Stimulated activated effector memory CD8-positive, alpha-beta T cell treated with anti-CD3 and anti-CD28 coated beads, Interleukin-12 subunit alpha, Interleukin-12 subunit beta, amount 100 ng/mL, for 72 hours (primary cell): ENCODE results near the gene PRADC1.

ENCODE experiments used
- ATAC-seq: fragments of 150-1000 bp; cut with Tn5 transposase; 2 replicates; pipeline ENCODE4 v1.10.0; 2021
- DNase-seq, 2 donors: peaks; one replicate each; pipeline ENCODE4 v3.0.0; 2021 to 2022; ENCODE audit warnings: low spot score in 2 of 2
- H3K27ac Mint-ChIP-seq: one replicate; pipeline ENCODE4 v1.8.0; 2022; ENCODE audit warnings: mild to moderate bottlenecking, mixed read lengths
- H3K36me3 Mint-ChIP-seq: one replicate; pipeline ENCODE4 v1.8.0; 2022; ENCODE audit warnings: mild to moderate bottlenecking, mixed read lengths
- H3K4me1 Mint-ChIP-seq: one replicate; pipeline ENCODE4 v1.8.0; 2022; ENCODE audit warnings: mixed read lengths
- H3K4me3 Mint-ChIP-seq: one replicate; pipeline ENCODE4 v1.8.0; 2022; ENCODE audit warnings: mild to moderate bottlenecking, mixed read lengths
- H3K9me3 Mint-ChIP-seq: one replicate; pipeline ENCODE4 v1.8.0; 2022; ENCODE audit warnings: mixed read lengths

The PRADC1 gene

GRCh38 chr2:73232403-73233153 lies 461 bp downstream of the PRADC1 start:
- Mint-ChIP-seq H3K36me3 (peaks cover 64% of the 10 kb centered on the region), H3K27ac (peak overlapping the region; percentile 98), H3K9me3 (no peaks in the 10 kb centered on the region), H3K4me1 (peaks cover 30% of the 10 kb centered on the region), H3K4me3 (peak overlapping the region; percentile 81)
- ATAC-seq (no peak), DNase-seq (peak; percentile 21 to 69)

GRCh38 chr2:73228631-73229030 lies 4.4 kb downstream of the PRADC1 start:
- H3K4me3 Mint-ChIP-seq: no peak overlapping the region
- H3K27ac Mint-ChIP-seq: no peak overlapping the region
- no peaks in the 10 kb centered on the region for H3K9me3 Mint-ChIP-seq
- peaks cover 29% of the 10 kb centered on the region for H3K36me3 Mint-ChIP-seq
- ATAC-seq (no peak), DNase-seq (no peak)
- peaks cover 5% of the 10 kb centered on the region for H3K4me1 Mint-ChIP-seq

- Mint-ChIP-seq H3K36me3 (peaks cover 33% of the 10 kb centered on the region), H3K4me3 (no peak overlapping the region), H3K4me1 (no peaks in the 10 kb centered on the region), H3K27ac (no peak overlapping the region), H3K9me3 (no peaks in the 10 kb centered on the region)
- ATAC-seq: no peak
- no peak for DNase-seq
Observed at GRCh38 chr2:73227086-73227485, 6.0 kb downstream of the PRADC1 start.

GRCh38 chr2:73225513-73226360 lies 7.3 kb downstream of the PRADC1 start:
- no peak for ATAC-seq
- DNase-seq: no peak
- Mint-ChIP-seq H3K4me1 (no peaks in the 10 kb centered on the region), H3K27ac (peak overlapping the region; percentile 76), H3K9me3 (no peaks in the 10 kb centered on the region), H3K36me3 (peaks cover 46% of the 10 kb centered on the region), H3K4me3 (no peak overlapping the region)

- ATAC-seq: no peak
- DNase-seq: no peak
- no peak overlapping the region for H3K4me3 Mint-ChIP-seq
- no peaks in the 10 kb centered on the region for H3K9me3 Mint-ChIP-seq
- H3K27ac Mint-ChIP-seq: peak overlapping the region; percentile 8
- peaks cover 47% of the 10 kb centered on the region for H3K36me3 Mint-ChIP-seq
- H3K4me1 Mint-ChIP-seq: no peaks in the 10 kb centered on the region
Observed at GRCh38 chr2:73223821-73224220, 9.2 kb downstream of the PRADC1 start.

GRCh38 chr2:73218298-73218697 lies 14.7 kb downstream of the PRADC1 start:
- Mint-ChIP-seq H3K4me3 (no peak overlapping the region), H3K4me1 (peaks cover 26% of the 10 kb centered on the region), H3K36me3 (peaks cover 38% of the 10 kb centered on the region), H3K27ac (peak overlapping the region; percentile 67), H3K9me3 (no peaks in the 10 kb centered on the region)
- no peak for ATAC-seq
- DNase-seq: no peak

- H3K4me1 Mint-ChIP-seq: peaks cover 29% of the 10 kb centered on the region
- ATAC-seq (no peak), DNase-seq (no peak)
- peak overlapping the region; percentile 67 for H3K27ac Mint-ChIP-seq
- no peaks in the 10 kb centered on the region for H3K9me3 Mint-ChIP-seq
- no peak overlapping the region for H3K4me3 Mint-ChIP-seq
- H3K36me3 Mint-ChIP-seq: peaks cover 37% of the 10 kb centered on the region
Observed at GRCh38 chr2:73217826-73218225, 15.2 kb downstream of the PRADC1 start.

- DNase-seq (no peak), ATAC-seq (no peak)
- Mint-ChIP-seq H3K4me1 (peaks cover 29% of the 10 kb centered on the region), H3K36me3 (peaks cover 31% of the 10 kb centered on the region), H3K27ac (peak overlapping the region; percentile 67), H3K4me3 (no peak overlapping the region), H3K9me3 (no peaks in the 10 kb centered on the region)
Observed at GRCh38 chr2:73217160-73217559, 15.9 kb downstream of the PRADC1 start.

GRCh38 chr2:73215254-73215653 lies 17.8 kb downstream of the PRADC1 start:
- H3K4me3 Mint-ChIP-seq: peak overlapping the region; percentile 91
- H3K4me1 Mint-ChIP-seq: peaks cover 29% of the 10 kb centered on the region
- no peaks in the 10 kb centered on the region for H3K9me3 Mint-ChIP-seq
- peak overlapping the region; percentile 96 for H3K27ac Mint-ChIP-seq
- ATAC-seq: no peak
- no peak for DNase-seq
- peaks cover 13% of the 10 kb centered on the region for H3K36me3 Mint-ChIP-seq

- peak; percentile 92 for ATAC-seq
- peak within 1 kb of the TSS; percentile 96 for H3K27ac Mint-ChIP-seq
- peaks cover 29% of the 10 kb centered on the region for H3K4me1 Mint-ChIP-seq
- DNase-seq: peak; percentile 88 to 97
- peaks cover 8% of the 10 kb centered on the region for H3K36me3 Mint-ChIP-seq
- no peaks in the 10 kb centered on the region for H3K9me3 Mint-ChIP-seq
- H3K4me3 Mint-ChIP-seq: peak within 1 kb of the TSS; percentile 91
Observed at GRCh38 chr2:73214120-73215035, 18.7 kb downstream of the PRADC1 start, which contains the start of gene SMYD5. SMYD5 (plus strand) TSS chr2:73214245; CDS start chr2:73214267, 22 bp downstream.

- Mint-ChIP-seq H3K36me3 (peaks cover 6% of the 10 kb centered on the region), H3K4me3 (peak overlapping the region; percentile 91), H3K9me3 (no peaks in the 10 kb centered on the region), H3K27ac (no peak overlapping the region), H3K4me1 (peaks cover 29% of the 10 kb centered on the region)
- peak; percentile 82 for ATAC-seq
- peak; percentile 70 to 89 for DNase-seq
Observed at GRCh38 chr2:73212448-73213176, 20.4 kb downstream of the PRADC1 start.

GRCh38 chr2:73212098-73212447 lies 21.0 kb downstream of the PRADC1 start:
- ATAC-seq: no peak
- Mint-ChIP-seq H3K9me3 (no peaks in the 10 kb centered on the region), H3K36me3 (peaks cover 6% of the 10 kb centered on the region), H3K4me1 (peaks cover 29% of the 10 kb centered on the region), H3K27ac (no peak overlapping the region), H3K4me3 (no peak overlapping the region)
- DNase-seq: no peak

GRCh38 chr2:73210696-73211095 lies 22.3 kb downstream of the PRADC1 start:
- Mint-ChIP-seq H3K27ac (no peak overlapping the region), H3K36me3 (peaks cover 6% of the 10 kb centered on the region), H3K4me1 (peaks cover 27% of the 10 kb centered on the region), H3K4me3 (no peak overlapping the region), H3K9me3 (no peaks in the 10 kb centered on the region)
- no peak for DNase-seq
- ATAC-seq: no peak

GRCh38 chr2:73210019-73210418 lies 23.0 kb downstream of the PRADC1 start:
- no peaks in the 10 kb centered on the region for H3K36me3 Mint-ChIP-seq
- peaks cover 20% of the 10 kb centered on the region for H3K4me1 Mint-ChIP-seq
- H3K27ac Mint-ChIP-seq: no peak overlapping the region
- no peak overlapping the region for H3K4me3 Mint-ChIP-seq
- no peak for ATAC-seq
- DNase-seq: no peak
- H3K9me3 Mint-ChIP-seq: no peaks in the 10 kb centered on the region
